SH-SY5Y (cell line): Measurements from ENCODE around the gene HSD11B2.

Source experiments
- GATA2 ChIP-seq: IDR thresholded peaks from 2 replicates; pipeline ENCODE4 v1.6.1; 2011; ENCODE audit warnings: mild to moderate bottlenecking, low read depth, low read length
- GATA3 ChIP-seq: IDR thresholded peaks from 2 replicates; pipeline ENCODE4 v1.6.1; 2011; ENCODE audit warnings: low read depth, mild to moderate bottlenecking, low read length, moderate library complexity

DNA sequence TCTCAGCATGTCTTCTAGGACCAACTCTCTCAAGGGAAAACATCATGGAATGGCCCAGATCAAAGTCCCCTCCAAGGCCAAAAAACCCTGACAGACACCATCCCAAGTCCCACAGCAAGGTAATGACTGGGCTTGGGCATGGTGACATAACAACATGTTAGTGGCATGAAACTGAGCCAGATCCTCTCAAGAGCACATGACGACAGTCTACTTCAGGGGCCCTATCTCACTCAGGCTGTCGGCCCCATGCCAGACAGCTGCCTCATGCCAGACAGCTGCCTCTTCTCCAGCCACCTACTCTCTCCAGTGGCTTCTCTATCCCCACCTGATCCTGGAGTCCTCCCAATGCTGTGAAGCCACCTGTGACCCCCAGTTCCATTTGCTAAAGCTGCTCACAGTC, 18.4 kb downstream of the HSD11B2 start:
- TF ChIP-seq GATA3 (no peak), GATA2 (no peak)
